Activated naive CD8-positive, alpha-beta T cell treated with anti-CD3 and anti-CD28 coated beads, Interleukin-2, amount 10 ng/mL, durations not matched to agents 7 days and 5 days (primary cell): ENCODE results near the gene AUH. TPM values are rescaled to one million over a fixed set of nuclear protein-coding genes. Genes with fewer than 3 reads are reported as not detected.
"Not testable (repeated sequence)": the region's sequence is repeated elsewhere in the genome, so short reads cannot be mapped to it uniquely, and the experiment has no call there.

Source experiments
- ATAC-seq: fragments of 150-1000 bp; cut with Tn5 transposase; one replicate; pipeline ENCODE4 v1.10.0; 2021; ENCODE audit warnings: low read depth, moderate library complexity
- POLR2A ChIA-PET: fragments of 350-600 bp; sonication (Branson Sonifier 250); formaldehyde crosslinking; loops from one replicate; lab custom pipeline; 2021; ENCODE audit warnings: antibody characterized with exemption; lab: Charles Lee
- DNase-seq: peaks from one replicate; pipeline ENCODE4 v3.0.0; 2021
- H3K27ac Mint-ChIP-seq: one replicate; pipeline ENCODE4 v1.8.0; 2022; ENCODE audit warnings: mild to moderate bottlenecking, mixed read lengths
- H3K27me3 Mint-ChIP-seq: one replicate; pipeline ENCODE4 v1.8.0; 2022; ENCODE audit warnings: mild to moderate bottlenecking, moderate library complexity, mixed read lengths
- H3K36me3 Mint-ChIP-seq: one replicate; pipeline ENCODE4 v1.8.0; 2021; ENCODE audit warnings: mild to moderate bottlenecking, mixed read lengths
- H3K4me1 Mint-ChIP-seq: one replicate; pipeline ENCODE4 v1.8.0; 2021; ENCODE audit warnings: mixed read lengths
- H3K4me3 Mint-ChIP-seq: one replicate; pipeline ENCODE4 v1.8.0; 2022; ENCODE audit warnings: mild to moderate bottlenecking, moderate library complexity, mixed read lengths
- H3K9me3 Mint-ChIP-seq: one replicate; pipeline ENCODE4 v1.8.0; 2021; ENCODE audit warnings: mixed read lengths
- total RNA-seq, 2 experiments: library from RNA; stranded (reverse); gene quantifications; one replicate each; pipeline ENCODE4 v1.2.3, GENCODE V29; 2021

AUH gene
- total RNA-seq, 2 experiments from 2014 or later: 15.8 to 17.2 TPM

DNA sequence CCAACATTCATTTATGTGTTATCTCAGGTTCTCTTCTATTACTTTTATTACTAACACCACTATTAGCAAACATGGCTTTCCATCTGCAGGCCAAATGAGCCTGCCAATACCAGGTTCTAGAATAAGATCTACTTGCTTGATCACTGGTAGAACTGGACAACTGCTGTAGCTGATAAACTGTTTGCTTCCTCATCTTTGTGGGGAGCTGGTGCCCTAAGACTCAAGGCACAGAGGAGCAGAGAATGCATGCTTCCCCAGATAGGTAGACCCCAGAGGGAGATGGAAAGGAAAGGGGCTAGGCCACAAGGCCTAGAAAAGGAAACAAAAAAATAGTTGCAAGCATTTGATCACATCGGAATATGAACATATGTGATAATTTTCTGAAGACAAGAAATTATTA lies 30.7 kb upstream of the AUH start:
- no peak for ATAC-seq
- DNase-seq: no peak
- Mint-ChIP-seq H3K4me1 (peaks cover 7% of the 10 kb centered on the region), H3K27ac (no peak overlapping the region), H3K4me3 (no peak overlapping the region), H3K27me3 (no peaks in the 10 kb centered on the region), H3K36me3 (peaks cover 4% of the 10 kb centered on the region), H3K9me3 (peaks cover 1% of the 10 kb centered on the region)
- POLR2A ChIA-PET: interaction anchor here (0.7 kb wide), 1 partner anchor 139 kb away, joined by 3 read pairs; no protein-coding TSS in a partner anchor

- POLR2A ChIA-PET: no interaction called here
- peaks cover 1% of the 10 kb centered on the region for H3K9me3 Mint-ChIP-seq
- no peak overlapping the region for H3K27ac Mint-ChIP-seq
- no peaks in the 10 kb centered on the region for H3K27me3 Mint-ChIP-seq
- peaks cover 7% of the 10 kb centered on the region for H3K4me1 Mint-ChIP-seq
- DNase-seq (no peak), ATAC-seq (no peak)
- H3K36me3 Mint-ChIP-seq: peaks cover 4% of the 10 kb centered on the region
- no peak overlapping the region for H3K4me3 Mint-ChIP-seq
Observed at GRCh38 chr9:91391818-91392217, 30.1 kb upstream of the AUH start.

DNA sequence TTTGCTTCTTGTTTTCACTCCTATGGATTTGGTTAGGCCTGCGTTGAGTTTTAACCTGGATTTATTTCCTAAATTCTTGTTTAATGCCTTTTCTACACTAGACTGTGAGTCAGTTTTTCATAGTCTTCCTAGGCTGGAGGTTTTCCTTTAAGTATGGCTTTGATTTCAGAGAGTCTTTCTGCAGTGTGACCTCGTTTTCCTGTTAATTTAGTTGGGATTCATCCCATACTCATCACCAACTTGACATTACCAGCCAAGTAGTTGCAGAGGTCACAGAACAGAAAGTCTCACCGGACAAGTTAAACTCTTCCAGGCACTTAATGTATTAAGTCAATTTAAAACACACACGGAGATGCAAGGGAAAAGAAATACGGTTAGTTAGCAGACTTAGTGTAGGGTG lies 29.7 kb upstream of the AUH start:
- peaks cover 7% of the 10 kb centered on the region for H3K4me1 Mint-ChIP-seq
- H3K9me3 Mint-ChIP-seq: peaks cover 2% of the 10 kb centered on the region
- ATAC-seq (no peak), DNase-seq (no peak)
- no peaks in the 10 kb centered on the region for H3K27me3 Mint-ChIP-seq
- H3K4me3 Mint-ChIP-seq: no peak overlapping the region
- POLR2A ChIA-PET: no interaction called here
- no peak overlapping the region for H3K27ac Mint-ChIP-seq
- H3K36me3 Mint-ChIP-seq: peaks cover 4% of the 10 kb centered on the region

- POLR2A ChIA-PET, H3K27ac Mint-ChIP-seq, ATAC-seq, H3K9me3 Mint-ChIP-seq, H3K4me3 Mint-ChIP-seq, DNase-seq, H3K4me1 Mint-ChIP-seq, H3K36me3 Mint-ChIP-seq, H3K27me3 Mint-ChIP-seq: not testable (repeated sequence)
Observed at GRCh38 chr9:91389686-91390085, 28.0 kb upstream of the AUH start.

GRCh38 chr9:91386765-91387164 lies 25.0 kb upstream of the AUH start:
- peaks cover 8% of the 10 kb centered on the region for H3K27me3 Mint-ChIP-seq
- H3K27ac Mint-ChIP-seq: no peak overlapping the region
- no peaks in the 10 kb centered on the region for H3K4me1 Mint-ChIP-seq
- no peak for DNase-seq
- no peak for ATAC-seq
- POLR2A ChIA-PET: no interaction called here
- H3K9me3 Mint-ChIP-seq: peaks cover 2% of the 10 kb centered on the region
- no peak overlapping the region for H3K4me3 Mint-ChIP-seq
- peaks cover 2% of the 10 kb centered on the region for H3K36me3 Mint-ChIP-seq

GRCh38 chr9:91384954-91385353 lies 23.2 kb upstream of the AUH start:
- no peak for ATAC-seq
- Mint-ChIP-seq H3K27ac (no peak overlapping the region), H3K27me3 (peaks cover 13% of the 10 kb centered on the region), H3K4me3 (no peak overlapping the region), H3K9me3 (peaks cover 4% of the 10 kb centered on the region), H3K36me3 (peaks cover 2% of the 10 kb centered on the region), H3K4me1 (no peaks in the 10 kb centered on the region)
- no peak for DNase-seq
- POLR2A ChIA-PET: no interaction called here

DNA sequence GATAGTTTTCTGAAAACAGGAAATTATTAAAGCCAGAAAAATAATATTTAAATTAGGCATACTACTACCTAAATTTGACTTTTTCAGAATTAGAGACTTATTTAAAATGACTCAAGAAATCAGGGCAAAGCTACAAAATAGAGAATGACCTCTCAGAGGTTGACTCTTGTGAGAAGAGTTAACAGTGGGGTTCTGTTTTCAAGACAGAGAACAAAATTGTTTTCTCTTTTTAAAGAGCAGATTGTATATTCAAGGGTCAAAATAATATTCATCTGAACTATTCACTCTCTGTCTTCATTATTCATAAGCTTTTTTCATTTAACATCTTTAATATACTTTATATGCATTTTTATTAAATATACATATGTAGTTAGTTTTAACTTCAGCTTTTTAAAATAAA lies 21.9 kb upstream of the AUH start:
- peaks cover 16% of the 10 kb centered on the region for H3K27me3 Mint-ChIP-seq
- peaks cover 7% of the 10 kb centered on the region for H3K9me3 Mint-ChIP-seq
- DNase-seq: no peak
- no peak overlapping the region for H3K27ac Mint-ChIP-seq
- H3K36me3 Mint-ChIP-seq: peaks cover 2% of the 10 kb centered on the region
- no peaks in the 10 kb centered on the region for H3K4me1 Mint-ChIP-seq
- no peak overlapping the region for H3K4me3 Mint-ChIP-seq
- POLR2A ChIA-PET: no interaction called here
- ATAC-seq: no peak

DNA sequence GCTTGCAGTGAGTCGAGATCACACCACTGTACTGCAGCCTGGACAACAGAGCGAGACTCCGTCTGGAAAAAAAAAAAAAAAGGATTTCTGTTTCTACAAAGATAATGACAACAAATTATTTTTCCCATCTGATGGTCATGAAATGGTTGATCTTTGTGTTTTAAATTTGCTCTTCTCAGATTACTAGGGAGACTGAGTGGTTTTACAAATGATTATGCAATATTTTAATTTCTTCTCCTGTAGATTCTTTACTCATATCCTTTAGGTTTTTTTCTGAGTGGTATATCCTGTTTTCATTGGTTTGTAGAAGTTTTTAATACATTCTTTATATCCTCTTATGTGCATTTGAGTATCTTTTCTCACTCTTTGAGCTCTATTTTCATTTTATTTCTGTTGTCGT lies 20.6 kb upstream of the AUH start:
- Mint-ChIP-seq H3K36me3 (peaks cover 2% of the 10 kb centered on the region), H3K4me3 (no peak overlapping the region), H3K4me1 (no peaks in the 10 kb centered on the region), H3K9me3 (peaks cover 11% of the 10 kb centered on the region), H3K27me3 (peaks cover 16% of the 10 kb centered on the region), H3K27ac (no peak overlapping the region)
- ATAC-seq (no peak), DNase-seq (no peak)
- POLR2A ChIA-PET: no interaction called here

DNA sequence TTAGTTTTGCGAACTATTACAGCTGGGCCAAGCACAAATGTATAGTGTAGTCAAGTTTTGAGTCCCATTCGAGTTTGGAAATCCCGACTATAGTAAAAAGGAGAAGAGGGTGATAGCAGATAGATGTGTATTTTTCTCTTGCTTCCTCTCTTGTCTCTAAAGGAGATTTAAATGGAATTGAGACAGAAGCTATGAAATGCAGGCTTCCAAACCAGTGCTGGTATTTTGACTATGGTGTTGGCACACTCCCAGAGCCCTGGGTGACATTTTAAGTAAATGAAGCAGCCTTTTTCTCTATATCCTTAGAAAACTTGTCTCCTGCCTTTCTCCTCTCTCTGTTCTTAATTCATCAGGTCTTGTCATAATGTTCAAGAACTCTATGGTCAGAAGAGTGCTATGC lies 17.7 kb upstream of the AUH start:
- Mint-ChIP-seq H3K27me3 (peaks cover 16% of the 10 kb centered on the region), H3K36me3 (peaks cover 11% of the 10 kb centered on the region), H3K4me1 (peaks cover 4% of the 10 kb centered on the region), H3K9me3 (peaks cover 12% of the 10 kb centered on the region), H3K27ac (no peak overlapping the region), H3K4me3 (no peak overlapping the region)
- DNase-seq: no peak
- POLR2A ChIA-PET: no interaction called here
- no peak for ATAC-seq

- Mint-ChIP-seq H3K4me3 (no peak overlapping the region), H3K36me3 (peaks cover 11% of the 10 kb centered on the region), H3K27ac (no peak overlapping the region), H3K4me1 (peaks cover 4% of the 10 kb centered on the region), H3K9me3 (peaks cover 12% of the 10 kb centered on the region), H3K27me3 (peaks cover 16% of the 10 kb centered on the region)
- no peak for DNase-seq
- ATAC-seq: no peak
- POLR2A ChIA-PET: no interaction called here
Observed at GRCh38 chr9:91378695-91379127, 17.0 kb upstream of the AUH start.

DNA sequence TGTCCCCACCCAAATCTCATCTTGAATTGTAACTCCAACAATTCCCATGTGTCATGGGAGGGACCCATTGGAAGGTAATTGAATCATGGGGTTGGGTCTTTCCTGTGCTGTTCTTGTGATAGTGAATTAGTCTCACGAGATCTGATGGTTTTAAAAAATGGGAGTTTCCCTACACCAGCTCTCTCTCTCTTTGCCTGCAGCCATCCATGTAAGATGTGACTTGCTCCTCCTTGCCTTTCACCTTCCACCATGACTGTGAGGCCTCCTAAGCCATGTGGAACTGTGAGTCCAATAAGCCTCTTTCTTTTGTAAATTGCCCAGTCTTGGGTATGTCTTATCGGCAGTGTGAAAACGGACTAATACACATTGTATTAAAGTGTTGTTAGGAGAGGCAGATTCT lies 16.3 kb upstream of the AUH start:
- Mint-ChIP-seq H3K9me3 (peaks cover 12% of the 10 kb centered on the region), H3K27me3 (peaks cover 16% of the 10 kb centered on the region), H3K36me3 (peaks cover 11% of the 10 kb centered on the region)
- POLR2A ChIA-PET, DNase-seq, H3K4me1 Mint-ChIP-seq, H3K27ac Mint-ChIP-seq, H3K4me3 Mint-ChIP-seq, ATAC-seq: not testable (repeated sequence)

GRCh38 chr9:91376239-91376638 lies 14.5 kb upstream of the AUH start:
- Mint-ChIP-seq H3K27me3 (peaks cover 6% of the 10 kb centered on the region), H3K4me1 (peaks cover 4% of the 10 kb centered on the region), H3K27ac (peak overlapping the region; percentile 36), H3K4me3 (peak overlapping the region; percentile 12), H3K36me3 (peaks cover 11% of the 10 kb centered on the region), H3K9me3 (peaks cover 12% of the 10 kb centered on the region)
- no peak for DNase-seq
- no peak for ATAC-seq
- POLR2A ChIA-PET: no interaction called here

GRCh38 chr9:91374939-91375338 lies 13.2 kb upstream of the AUH start:
- Mint-ChIP-seq H3K27me3 (peaks cover 3% of the 10 kb centered on the region), H3K4me1 (peaks cover 4% of the 10 kb centered on the region), H3K36me3 (peaks cover 11% of the 10 kb centered on the region), H3K27ac (no peak overlapping the region), H3K4me3 (no peak overlapping the region), H3K9me3 (peaks cover 10% of the 10 kb centered on the region)
- POLR2A ChIA-PET: no interaction called here
- ATAC-seq (no peak), DNase-seq (no peak)

DNA sequence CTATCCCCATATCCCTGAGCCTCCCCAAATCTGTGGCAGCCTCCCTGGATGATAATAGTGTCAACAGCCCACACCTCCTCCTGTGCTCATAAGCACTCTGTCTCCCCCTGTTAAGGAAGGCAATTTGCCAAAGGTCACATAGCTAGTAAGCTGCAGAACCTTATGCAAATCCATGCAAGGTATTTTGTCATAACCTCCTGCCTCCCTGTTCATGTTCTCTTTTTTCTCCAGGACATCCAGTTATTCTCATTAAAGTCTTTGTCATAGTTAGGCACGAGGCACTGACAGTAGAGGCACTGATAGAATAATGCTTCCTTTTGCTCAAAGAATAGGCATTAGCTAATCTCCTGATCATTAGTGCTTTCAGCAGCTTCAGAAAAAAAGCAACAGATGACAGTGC lies 10.2 kb upstream of the AUH start:
- Mint-ChIP-seq H3K27ac (no peak overlapping the region), H3K4me3 (no peak overlapping the region), H3K9me3 (peaks cover under 1% of the 10 kb centered on the region), H3K27me3 (no peaks in the 10 kb centered on the region), H3K36me3 (peaks cover 6% of the 10 kb centered on the region), H3K4me1 (peaks cover 4% of the 10 kb centered on the region)
- ATAC-seq: no peak
- DNase-seq: no peak
- POLR2A ChIA-PET: interaction anchor here (0.7 kb wide), 2 partner anchors 13 to 507 kb away, joined by 3 to 4 read pairs; no protein-coding TSS in a partner anchor

DNA sequence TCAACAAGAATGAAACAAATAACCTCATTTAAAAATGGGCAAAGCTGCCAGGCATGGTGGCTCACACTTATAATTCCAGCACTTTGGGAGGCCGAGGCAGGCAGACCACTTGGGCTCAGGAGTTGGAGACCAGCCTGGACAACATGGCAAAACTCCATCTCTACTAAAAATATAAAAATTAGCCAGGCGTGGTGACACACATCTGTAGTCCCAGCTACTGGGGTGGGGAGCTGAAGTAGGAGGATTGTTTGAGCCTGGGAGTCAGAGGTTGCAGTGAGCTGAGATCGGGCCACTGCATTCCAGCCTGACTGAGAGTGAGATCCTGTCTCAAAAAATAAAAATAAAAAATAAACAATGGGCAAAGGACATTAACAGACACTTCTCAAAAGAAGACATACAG lies 8.3 kb upstream of the AUH start:
- POLR2A ChIA-PET: interaction anchor here (0.6 kb wide), 1 partner anchor 49 kb away, joined by 3 read pairs; no protein-coding TSS in a partner anchor
- not testable (repeated sequence) for H3K9me3 Mint-ChIP-seq

More for the DNA sequence above, 8.3 kb upstream of the AUH start:
- H3K27me3 Mint-ChIP-seq, H3K4me1 Mint-ChIP-seq, H3K4me3 Mint-ChIP-seq, H3K36me3 Mint-ChIP-seq, ATAC-seq, H3K27ac Mint-ChIP-seq, DNase-seq: not testable (repeated sequence)
